ENCODE data around the gene NKD1.

The NKD1 gene

DNA sequence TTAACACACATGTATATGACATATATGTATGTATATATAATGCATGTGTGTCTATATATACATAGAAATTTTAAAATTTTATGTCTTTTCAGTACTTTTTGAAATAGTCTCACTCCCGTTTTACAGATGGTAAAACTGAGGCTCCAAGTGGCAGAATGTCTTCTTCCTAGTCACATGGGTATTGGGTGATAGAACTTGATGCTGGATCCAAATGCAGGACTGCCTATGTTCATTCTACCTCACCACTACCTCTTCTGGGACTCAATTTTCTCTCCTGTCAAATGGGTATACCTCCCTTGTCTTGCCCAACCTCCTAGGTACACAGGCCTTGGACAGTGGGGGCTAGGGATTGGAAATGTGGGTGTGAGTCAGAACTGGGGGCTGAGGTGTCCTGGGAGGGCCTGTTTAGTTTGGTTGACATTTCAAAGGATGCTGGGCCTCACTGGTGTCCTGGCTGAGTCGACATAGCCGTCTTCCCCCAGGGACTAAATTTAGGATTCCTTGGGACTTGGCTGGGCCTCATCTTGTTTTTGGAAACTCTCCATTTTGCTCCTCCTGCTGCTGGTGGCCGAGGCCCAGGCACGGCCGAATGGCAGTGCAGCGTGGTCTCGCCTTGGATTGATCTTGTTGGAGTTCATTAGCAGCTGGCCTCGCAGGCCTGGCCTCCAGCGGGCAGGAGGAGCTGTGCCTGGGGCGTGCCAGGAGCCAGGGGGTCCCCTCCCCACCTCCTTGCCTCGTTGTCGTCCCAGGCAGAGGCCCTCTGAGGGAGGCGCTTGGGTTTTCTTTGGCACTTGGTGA lies 25.9 kb downstream of the NKD1 start:
- no peaks in the 10 kb centered on the region for H4K20me1 ChIP-seq (ENCODE audit: insufficient read depth, low read length, poor library complexity, severe bottlenecking)
- H3K27me3 ChIP-seq (ENCODE audit: insufficient read depth, low read length, poor library complexity, severe bottlenecking) = no peaks in the 10 kb centered on the region
- no peak overlapping the region for H3K9ac ChIP-seq (ENCODE audit: low read depth, low read length, poor library complexity, severe bottlenecking)
- no peaks in the 10 kb centered on the region for H3K9me2 ChIP-seq (replicated peaks; ENCODE audit: low read depth, low read length)
- no peak overlapping the region for H3K4me2 ChIP-seq (ENCODE audit: low read depth, low read length, poor library complexity, severe bottlenecking)
- no peaks in the 10 kb centered on the region for H3K9me3 ChIP-seq (ENCODE audit: insufficient read depth, low read depth, low read length)
- no peaks in the 10 kb centered on the region for H3K36me3 ChIP-seq (ENCODE audit: insufficient read depth, low read length)
- H3K4me1 ChIP-seq (ENCODE audit: insufficient read depth, low read length, poor library complexity, severe bottlenecking) = no peaks in the 10 kb centered on the region
- H3F3A ChIP-seq (ENCODE audit: low read depth) = no peaks in the 10 kb centered on the region
- TF ChIP-seq, protein P1, sequence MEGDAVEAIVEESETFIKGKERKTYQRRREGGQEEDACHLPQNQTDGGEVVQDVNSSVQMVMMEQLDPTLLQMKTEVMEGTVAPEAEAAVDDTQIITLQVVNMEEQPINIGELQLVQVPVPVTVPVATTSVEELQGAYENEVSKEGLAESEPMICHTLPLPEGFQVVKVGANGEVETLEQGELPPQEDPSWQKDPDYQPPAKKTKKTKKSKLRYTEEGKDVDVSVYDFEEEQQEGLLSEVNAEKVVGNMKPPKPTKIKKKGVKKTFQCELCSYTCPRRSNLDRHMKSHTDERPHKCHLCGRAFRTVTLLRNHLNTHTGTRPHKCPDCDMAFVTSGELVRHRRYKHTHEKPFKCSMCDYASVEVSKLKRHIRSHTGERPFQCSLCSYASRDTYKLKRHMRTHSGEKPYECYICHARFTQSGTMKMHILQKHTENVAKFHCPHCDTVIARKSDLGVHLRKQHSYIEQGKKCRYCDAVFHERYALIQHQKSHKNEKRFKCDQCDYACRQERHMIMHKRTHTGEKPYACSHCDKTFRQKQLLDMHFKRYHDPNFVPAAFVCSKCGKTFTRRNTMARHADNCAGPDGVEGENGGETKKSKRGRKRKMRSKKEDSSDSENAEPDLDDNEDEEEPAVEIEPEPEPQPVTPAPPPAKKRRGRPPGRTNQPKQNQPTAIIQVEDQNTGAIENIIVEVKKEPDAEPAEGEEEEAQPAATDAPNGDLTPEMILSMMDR (conservative IDR thresholded peaks at IDR 0.05; ENCODE audit: low read length) = no peak
- no peak for TF ChIP-seq EZH2phosphoT487 (IDR thresholded peaks at IDR 0.05; ENCODE audit: borderline replicate concordance)
- H2AFZ ChIP-seq (ENCODE audit: low read length) = no peak overlapping the region
- H3K79me2 ChIP-seq (ENCODE audit: insufficient read depth, low read length) = no peaks in the 10 kb centered on the region
- no peak overlapping the region for H3K4me3 ChIP-seq (ENCODE audit: low read length, poor library complexity, severe bottlenecking)

DNA sequence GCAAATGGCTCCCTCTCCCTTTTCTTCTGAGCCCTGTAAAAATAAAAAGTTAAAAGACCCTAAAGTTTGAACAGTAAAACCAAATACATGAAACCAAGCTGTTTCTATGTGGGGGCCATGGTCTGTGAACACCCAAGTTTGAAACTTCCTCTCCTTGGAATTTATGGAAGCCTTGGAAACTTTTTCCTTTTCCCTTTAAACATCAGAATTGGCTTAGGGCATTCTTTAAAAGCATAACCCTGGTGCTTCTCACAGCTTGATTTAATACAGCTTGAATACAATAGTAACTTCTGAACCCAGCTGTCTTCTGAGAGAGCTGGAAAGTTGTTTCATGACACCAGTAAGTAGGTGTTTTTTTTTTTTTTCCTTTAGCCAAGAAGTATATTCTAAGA lies 26.5 kb downstream of the NKD1 start:
- no peak overlapping the region for H3K9ac ChIP-seq (ENCODE audit: low read depth, low read length, poor library complexity, severe bottlenecking)
- no peaks in the 10 kb centered on the region for H3K9me2 ChIP-seq (replicated peaks; ENCODE audit: low read depth, low read length)
- no peaks in the 10 kb centered on the region for H4K20me1 ChIP-seq (ENCODE audit: insufficient read depth, low read length, poor library complexity, severe bottlenecking)
- no peaks in the 10 kb centered on the region for H3K79me2 ChIP-seq (ENCODE audit: insufficient read depth, low read length)
- no peak overlapping the region for H2AFZ ChIP-seq (ENCODE audit: low read length)
- no peaks in the 10 kb centered on the region for H3K9me3 ChIP-seq (ENCODE audit: insufficient read depth, low read depth, low read length)
- H3K36me3 ChIP-seq (ENCODE audit: insufficient read depth, low read length) = no peaks in the 10 kb centered on the region
- H3K4me2 ChIP-seq (ENCODE audit: low read depth, low read length, poor library complexity, severe bottlenecking) = no peak overlapping the region
- TF ChIP-seq EZH2phosphoT487 (IDR thresholded peaks at IDR 0.05; ENCODE audit: borderline replicate concordance) = no peak
- TF ChIP-seq, protein P1 (conservative IDR thresholded peaks at IDR 0.05; ENCODE audit: low read length) = no peak
- no peak overlapping the region for H3K4me3 ChIP-seq (ENCODE audit: low read length, poor library complexity, severe bottlenecking)
- no peaks in the 10 kb centered on the region for H3K4me1 ChIP-seq (ENCODE audit: insufficient read depth, low read length, poor library complexity, severe bottlenecking)
- no peaks in the 10 kb centered on the region for H3F3A ChIP-seq (ENCODE audit: low read depth)
- H3K27me3 ChIP-seq (ENCODE audit: insufficient read depth, low read length, poor library complexity, severe bottlenecking) = no peaks in the 10 kb centered on the region

DNA sequence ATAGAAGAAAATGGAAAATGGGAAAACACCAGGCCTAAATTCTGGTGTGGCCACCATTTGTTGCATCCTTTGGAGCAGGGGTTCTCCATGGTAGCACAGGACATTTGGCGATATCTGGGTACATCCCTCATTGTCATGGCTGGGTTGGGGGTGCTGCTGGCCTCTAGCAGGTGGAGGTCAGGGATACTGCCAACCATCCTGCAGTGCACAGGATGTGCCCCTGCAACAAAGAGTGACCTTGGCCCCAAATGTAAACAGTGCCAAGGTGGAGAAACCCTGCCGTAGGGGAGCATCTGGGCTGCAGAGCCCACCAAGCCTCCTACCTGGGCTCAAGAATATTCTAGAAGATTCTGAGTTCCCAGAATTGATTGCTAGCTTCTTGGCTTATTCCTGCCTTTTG lies 27.5 kb downstream of the NKD1 start:
- H3K4me1 ChIP-seq (ENCODE audit: insufficient read depth, low read length, poor library complexity, severe bottlenecking) = no peaks in the 10 kb centered on the region
- TF ChIP-seq, protein P1 (conservative IDR thresholded peaks at IDR 0.05; ENCODE audit: low read length) = no peak
- TF ChIP-seq EZH2phosphoT487 (IDR thresholded peaks at IDR 0.05; ENCODE audit: borderline replicate concordance) = no peak
- no peaks in the 10 kb centered on the region for H4K20me1 ChIP-seq (ENCODE audit: insufficient read depth, low read length, poor library complexity, severe bottlenecking)
- H3K9ac ChIP-seq (ENCODE audit: low read depth, low read length, poor library complexity, severe bottlenecking) = no peak overlapping the region
- no peaks in the 10 kb centered on the region for H3K36me3 ChIP-seq (ENCODE audit: insufficient read depth, low read length)
- no peaks in the 10 kb centered on the region for H3K79me2 ChIP-seq (ENCODE audit: insufficient read depth, low read length)
- H3K4me3 ChIP-seq (ENCODE audit: low read length, poor library complexity, severe bottlenecking) = no peak overlapping the region
- H3K27me3 ChIP-seq (ENCODE audit: insufficient read depth, low read length, poor library complexity, severe bottlenecking) = no peaks in the 10 kb centered on the region
- no peaks in the 10 kb centered on the region for H3K9me3 ChIP-seq (ENCODE audit: insufficient read depth, low read depth, low read length)
- H2AFZ ChIP-seq (ENCODE audit: low read length) = no peak overlapping the region
- no peaks in the 10 kb centered on the region for H3K9me2 ChIP-seq (replicated peaks; ENCODE audit: low read depth, low read length)
- H3F3A ChIP-seq (ENCODE audit: low read depth) = no peaks in the 10 kb centered on the region
- no peak overlapping the region for H3K4me2 ChIP-seq (ENCODE audit: low read depth, low read length, poor library complexity, severe bottlenecking)

Measured in Loucy (cell line).